Measurements from ENCODE around the gene GABRB1. TPM values are rescaled to one million over a fixed set of nuclear protein-coding genes. Genes with fewer than 3 reads are reported as not detected.

The GABRB1 gene
- total RNA-seq, result not detected in 2 replicates

DNA sequence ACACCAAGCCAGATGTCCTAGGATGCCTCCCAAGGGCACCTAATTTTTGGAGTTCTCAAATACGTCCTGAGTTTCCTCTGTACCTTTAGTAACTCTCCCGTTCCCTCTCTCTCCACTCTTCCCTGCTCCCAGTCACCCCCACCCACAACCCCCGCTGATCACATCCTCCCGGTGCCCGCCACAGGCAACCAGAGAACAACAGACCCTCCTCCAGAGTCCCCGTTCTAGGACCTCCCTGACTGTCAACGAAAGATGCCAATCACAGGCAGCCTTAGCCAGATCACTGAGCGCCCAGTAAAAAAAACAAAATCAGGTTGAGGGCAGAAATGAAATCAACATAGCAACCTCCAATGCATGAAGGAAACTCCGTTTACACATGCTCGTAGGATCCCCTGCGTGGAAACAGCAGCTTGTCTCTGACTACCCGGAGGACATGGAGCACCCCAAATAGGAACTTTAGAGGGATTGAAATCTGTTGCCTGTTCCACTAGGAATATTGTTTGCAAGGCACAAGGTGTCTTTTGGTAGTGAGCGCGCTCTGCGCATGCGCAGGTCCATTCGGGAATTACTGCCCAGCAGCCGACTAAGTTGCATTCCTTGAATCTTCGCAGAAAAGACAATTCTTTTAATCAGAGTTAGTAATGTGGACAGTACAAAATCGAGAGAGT, at the start of gene GABRB1:
GABRB1 (plus strand) TSS at position 557 of the 668 bp plus-strand sequence.

DNA sequence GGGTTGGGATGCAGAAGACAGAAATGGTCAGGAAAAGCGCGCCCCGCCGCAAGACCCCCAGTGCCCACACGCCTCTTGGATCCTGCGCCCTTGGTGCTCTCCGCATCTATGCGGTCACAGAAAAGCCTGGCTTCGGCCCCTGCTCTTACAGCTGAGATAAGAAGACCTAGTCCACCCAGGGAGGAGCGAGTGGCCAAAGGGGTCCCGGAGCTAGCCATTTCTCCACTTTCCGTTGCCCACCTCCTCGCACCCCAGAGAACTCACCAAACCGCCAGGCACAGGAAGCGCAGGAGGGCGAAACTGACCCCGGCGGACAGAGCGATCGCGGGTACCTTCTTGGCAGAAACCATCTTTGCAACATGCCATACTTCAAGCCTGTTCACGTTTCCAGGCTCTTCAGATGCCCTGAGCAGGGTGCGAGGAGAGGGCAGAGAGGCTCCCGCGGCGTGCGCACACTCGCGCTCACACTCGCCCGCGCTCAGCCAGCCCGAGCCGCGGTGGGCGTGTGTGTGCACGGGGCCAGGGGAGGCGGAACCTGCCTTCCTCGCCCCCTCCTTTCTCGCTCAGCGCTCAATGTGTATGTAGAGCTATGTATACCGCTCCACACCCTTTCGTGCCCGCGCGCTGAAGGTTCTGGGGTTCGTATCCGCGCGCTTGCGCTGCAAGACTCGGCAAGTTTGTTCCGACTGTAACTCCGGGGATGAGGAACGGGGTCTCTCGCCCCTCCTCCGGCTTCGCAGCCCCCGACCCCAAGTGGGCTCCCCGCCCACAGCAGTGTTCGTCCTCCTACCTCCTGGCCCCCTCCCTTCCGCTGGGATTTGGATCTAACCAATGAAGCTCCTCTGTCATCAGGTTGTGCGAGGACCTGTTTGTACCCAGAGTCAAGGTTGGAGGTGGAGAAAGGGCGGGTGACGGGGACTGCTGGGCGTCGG, 38.0 kb upstream of the GABRB1 start, which contains the start of gene GABRA4:
GABRA4 (minus strand) TSS at position 507 of the 932 bp plus-strand sequence; CDS start at position 350, 157 bp downstream.

DNA sequence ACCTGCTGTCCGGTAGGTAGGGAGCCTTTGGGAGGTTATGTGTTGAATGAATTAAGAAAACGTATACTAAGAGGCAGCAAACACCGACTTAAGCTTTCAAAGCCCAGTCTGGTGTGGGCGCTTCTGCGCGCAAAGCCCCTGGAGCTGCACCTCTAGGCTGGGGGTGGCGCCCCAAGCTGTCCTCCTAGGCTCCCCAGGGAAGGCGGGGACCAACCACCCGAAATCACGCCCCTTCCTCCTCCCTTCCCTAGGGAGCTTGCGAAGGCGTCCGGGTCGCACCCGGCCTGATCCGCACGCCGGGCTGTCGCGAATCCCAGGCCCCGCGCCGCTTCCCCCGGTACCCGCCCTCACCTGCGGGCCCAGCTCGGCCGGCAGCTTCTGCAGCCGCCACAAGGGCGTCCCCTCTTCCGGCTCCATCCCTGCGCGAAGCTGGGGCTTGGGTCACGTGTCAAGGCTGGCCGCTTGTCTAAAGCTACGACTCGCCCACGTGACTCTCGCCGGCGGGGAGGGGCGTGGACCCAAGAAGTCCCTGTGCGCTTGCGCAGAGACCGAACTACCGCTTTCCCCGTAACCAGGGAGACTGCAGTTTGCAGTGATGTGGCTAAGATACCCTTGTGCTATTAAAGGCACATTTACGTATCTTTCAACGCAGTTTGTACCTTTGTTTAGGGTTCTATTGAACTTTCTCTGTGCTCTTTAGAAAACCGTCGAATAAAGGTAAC, 432.0 kb downstream of the GABRB1 start, which contains the start of gene COMMD8:
COMMD8 (minus strand) TSS at position 468 of the 722 bp plus-strand sequence; CDS start at position 417, 51 bp downstream.

Other genes with a start within 250 kb of the GABRB1 start
- not detected in 2 replicates for gene COX7B2, start 122.3 kb upstream of the GABRB1 start, total RNA-seq
- not detected in 2 replicates for gene GABRA4, start 38.0 kb upstream of the GABRB1 start, total RNA-seq

Measured in vein endothelial cell (primary cell).